Measurements from ENCODE around the gene SQSTM1. TPM values are rescaled to one million over a fixed set of nuclear protein-coding genes. Genes with fewer than 3 reads are reported as not detected.

SQSTM1 gene
- total RNA-seq, 1 experiment from 2014 or later: 1,203 TPM

DNA sequence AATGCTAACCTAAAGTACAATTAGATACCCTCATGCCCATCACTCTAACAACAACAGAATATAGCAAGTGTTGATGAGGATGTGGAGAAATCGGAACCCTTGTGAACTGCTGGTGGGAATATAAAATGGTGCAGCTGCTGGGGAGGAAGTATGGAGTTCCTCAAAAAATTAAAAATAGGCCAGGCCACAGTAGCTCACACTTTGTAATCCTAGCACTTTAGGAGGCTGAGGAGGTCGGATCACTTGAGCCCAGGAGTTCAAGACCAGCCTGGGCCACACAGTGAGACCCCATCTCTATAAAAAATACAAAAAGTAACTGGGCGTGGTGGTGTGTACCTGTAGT is 55.9 kb downstream of the SQSTM1 start:
- DNase-seq (ENCODE audit: low read depth): no peak
- in situ Hi-C loops (cut with HindIII; ENCODE audit: low pct_unique_long_range_greater_than_20kb, low sequenced_read_pairs): no loop called here

DNA sequence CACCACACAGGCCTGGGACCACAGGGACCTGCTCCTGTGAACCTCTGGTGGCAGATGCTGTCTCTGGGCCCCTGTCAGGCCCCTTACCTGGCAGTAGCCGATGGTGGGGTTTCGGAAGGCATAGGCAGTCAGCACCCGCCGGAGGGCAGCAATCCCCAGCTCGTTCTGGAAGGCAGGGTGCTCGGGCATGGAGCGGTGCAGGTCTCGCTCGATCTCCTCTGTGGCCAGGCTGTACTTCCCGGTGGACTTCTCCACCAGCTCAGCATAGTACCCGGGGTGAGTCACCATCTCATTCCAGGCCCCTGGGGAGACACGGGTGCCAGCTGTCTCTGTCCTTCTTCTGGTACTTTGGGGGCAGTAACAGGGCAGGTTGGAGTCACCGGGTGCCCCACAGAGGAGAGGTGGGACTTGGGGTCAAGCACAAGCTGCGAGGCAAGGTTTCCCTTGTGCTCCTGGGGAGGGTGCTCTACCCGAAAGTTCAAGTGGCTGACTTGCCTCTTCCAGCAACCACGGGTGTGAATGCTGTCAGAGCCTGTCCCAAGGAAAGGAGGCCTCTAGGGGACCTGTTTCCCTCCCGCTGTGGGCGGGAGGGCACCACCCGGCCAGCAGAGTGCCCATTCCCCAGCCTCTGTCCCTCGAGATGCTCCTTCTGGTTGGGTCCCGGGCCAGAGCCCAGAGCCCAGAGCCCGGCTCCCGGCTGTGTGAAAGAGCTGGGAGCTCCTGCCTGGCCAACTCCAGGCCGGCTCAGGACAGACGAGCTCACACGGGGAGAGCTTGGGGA is 57.7 kb downstream of the SQSTM1 start:
- in situ Hi-C loops (cut with HindIII; ENCODE audit: low pct_unique_long_range_greater_than_20kb, low sequenced_read_pairs): no loop called here
- DNase-seq (ENCODE audit: low read depth): no peak

DNA sequence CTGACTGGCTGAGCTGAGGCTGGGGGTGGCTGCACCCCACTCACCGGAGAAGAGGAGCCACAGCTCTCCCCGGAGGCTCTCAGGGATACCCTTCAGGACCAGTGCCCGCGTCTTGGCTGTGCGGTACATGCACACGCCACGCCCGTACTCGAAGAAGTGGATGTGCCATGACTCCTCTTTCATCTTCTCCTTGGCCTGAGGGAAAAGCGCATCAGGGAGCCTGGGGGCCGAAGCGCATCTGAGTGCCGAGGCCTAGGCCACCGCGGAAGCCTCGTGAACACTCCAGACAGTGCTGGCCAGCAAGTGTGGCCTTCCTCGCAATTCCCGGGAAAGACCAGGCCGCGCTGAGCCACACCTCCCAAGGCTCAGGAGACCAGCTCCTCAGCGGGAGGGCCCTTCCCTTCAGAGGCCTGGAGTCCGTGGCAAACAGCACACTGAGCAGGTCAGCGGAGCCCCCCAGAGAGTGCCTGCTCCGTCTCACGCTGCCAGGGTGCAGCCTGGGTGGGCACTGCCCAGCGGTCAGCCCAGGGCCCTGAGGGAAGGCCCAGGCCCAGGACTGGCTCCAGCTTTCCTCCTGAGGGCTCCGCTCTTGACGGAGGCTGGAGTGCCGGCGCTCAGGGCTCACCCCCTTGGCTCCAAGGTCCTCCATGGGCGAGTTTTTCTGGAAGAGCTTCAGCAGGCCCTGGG is 58.4 kb downstream of the SQSTM1 start:
- DNase-seq (ENCODE audit: low read depth): no peak
- in situ Hi-C loops (cut with HindIII; ENCODE audit: low pct_unique_long_range_greater_than_20kb, low sequenced_read_pairs): no loop called here

GRCh38 chr5:179879690-179880010 is 58.9 kb downstream of the SQSTM1 start:
- in situ Hi-C loops (cut with HindIII; ENCODE audit: low pct_unique_long_range_greater_than_20kb, low sequenced_read_pairs): no loop called here
- no peak for DNase-seq (ENCODE audit: low read depth)

GRCh38 chr5:179880066-179880650 is 59.5 kb downstream of the SQSTM1 start:
- in situ Hi-C loops (cut with HindIII; ENCODE audit: low pct_unique_long_range_greater_than_20kb, low sequenced_read_pairs): no loop called here

GRCh38 chr5:179880848-179881590 is 60.3 kb downstream of the SQSTM1 start:
- in situ Hi-C loops (cut with HindIII; ENCODE audit: low pct_unique_long_range_greater_than_20kb, low sequenced_read_pairs): no loop called here
- no peak for DNase-seq (ENCODE audit: low read depth)

More at GRCh38 chr5:179880066-179880650, 59.5 kb downstream of the SQSTM1 start:
- no peak for DNase-seq (ENCODE audit: low read depth)

DNA sequence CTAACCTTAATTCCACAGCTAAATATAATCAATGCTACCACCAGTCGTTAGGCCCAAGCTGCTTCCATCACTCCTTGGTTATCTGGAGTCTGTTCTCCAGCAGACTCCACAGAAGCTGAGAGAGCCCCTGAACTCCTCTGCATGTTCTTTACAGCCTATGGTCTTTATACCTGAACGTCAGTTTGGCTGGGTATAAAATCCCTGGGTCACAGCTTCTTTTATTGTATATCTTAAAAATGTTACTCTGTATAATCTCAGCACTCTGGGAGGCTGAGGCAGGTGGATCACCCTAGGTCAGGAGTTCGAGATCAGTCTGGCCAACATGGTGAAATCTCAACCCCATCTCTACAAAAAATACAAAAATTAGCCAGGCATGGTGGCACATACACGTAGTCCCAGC is 61.6 kb downstream of the SQSTM1 start:
- in situ Hi-C loops (cut with HindIII; ENCODE audit: low pct_unique_long_range_greater_than_20kb, low sequenced_read_pairs): no loop called here
- no peak for DNase-seq (ENCODE audit: low read depth)

- no peak for DNase-seq (ENCODE audit: low read depth)
- in situ Hi-C loops (cut with HindIII; ENCODE audit: low pct_unique_long_range_greater_than_20kb, low sequenced_read_pairs): no loop called here
These were observed 62.5 kb downstream of the SQSTM1 start for GRCh38 chr5:179883163-179883562.

GRCh38 chr5:179885491-179886090 is 64.9 kb downstream of the SQSTM1 start:
- in situ Hi-C loops (cut with HindIII; ENCODE audit: low pct_unique_long_range_greater_than_20kb, low sequenced_read_pairs): no loop called here
- DNase-seq (ENCODE audit: low read depth): no peak

DNA sequence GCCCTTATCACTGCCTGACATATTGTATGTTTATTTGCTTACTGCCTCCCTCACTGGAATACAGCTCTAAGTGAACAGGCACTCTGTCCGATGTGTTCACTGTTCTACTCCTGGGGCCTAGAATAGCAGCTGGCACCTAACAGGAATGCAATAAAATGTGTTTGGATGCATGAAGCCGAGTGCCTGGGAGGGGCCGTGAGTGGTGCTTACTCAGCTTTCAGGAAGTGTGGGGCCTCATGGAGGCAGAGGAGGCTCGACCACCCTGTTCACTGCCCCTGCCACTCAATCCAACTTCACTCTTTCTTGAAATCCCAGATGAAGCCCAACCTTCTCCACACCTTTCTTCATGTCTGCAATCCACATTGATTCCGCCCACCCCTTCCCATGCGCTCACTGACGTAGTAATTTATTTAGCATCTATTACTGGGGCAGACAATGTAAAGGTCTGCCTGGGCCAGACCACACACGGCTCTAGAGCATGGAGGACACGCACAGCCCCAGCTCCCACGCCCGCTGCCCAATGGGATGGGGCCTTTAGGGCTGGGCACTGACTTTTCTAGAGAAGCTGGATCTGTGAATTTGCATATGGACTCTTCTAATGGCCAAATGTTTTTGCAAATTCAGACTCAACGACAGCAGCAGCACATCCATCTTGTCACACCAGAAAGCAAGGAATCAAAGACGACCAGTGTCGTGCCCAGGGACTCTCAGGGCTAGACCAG is 65.6 kb downstream of the SQSTM1 start:
- no peak for DNase-seq (ENCODE audit: low read depth)
- in situ Hi-C loops (cut with HindIII; ENCODE audit: low pct_unique_long_range_greater_than_20kb, low sequenced_read_pairs): no loop called here

DNA sequence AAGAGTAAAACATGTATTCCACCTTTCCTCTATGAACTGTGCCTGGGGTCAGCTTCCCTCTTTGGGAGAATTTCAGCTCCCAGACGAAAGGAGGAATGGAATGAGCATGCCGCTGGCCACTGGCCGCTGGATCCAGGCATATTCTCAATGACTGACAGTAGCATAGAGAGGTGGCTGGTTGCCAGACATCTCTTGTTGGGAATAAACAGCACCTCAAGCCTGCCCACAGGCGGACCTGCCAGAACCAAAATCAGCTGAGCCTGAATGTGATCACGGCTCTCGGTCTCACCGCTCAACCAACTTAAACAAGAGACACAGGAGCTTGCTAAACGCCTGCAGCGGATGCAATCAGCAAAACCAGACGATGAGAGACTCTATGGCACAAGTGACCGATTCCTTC is 66.4 kb downstream of the SQSTM1 start:
- no peak for DNase-seq (ENCODE audit: low read depth)
- in situ Hi-C loops (cut with HindIII; ENCODE audit: low pct_unique_long_range_greater_than_20kb, low sequenced_read_pairs): no loop called here

Other genes with a start within 250 kb of the SQSTM1 start
- gene HNRNPH1, start 197.2 kb upstream of the SQSTM1 start, total RNA-seq (2014; rRNA removed; shearing (Covaris generic); ENCODE audit: low replicate concordance): 48.8 and 52.9 TPM in 2 replicates
- not detected in 2 replicates for gene CBY3, start 139.9 kb upstream of the SQSTM1 start, total RNA-seq (2014; rRNA removed; shearing (Covaris generic); ENCODE audit: low replicate concordance)
- 596 and 607 TPM in 2 replicates for gene CANX, start 121.9 kb upstream of the SQSTM1 start, total RNA-seq (2014; rRNA removed; shearing (Covaris generic); ENCODE audit: low replicate concordance)
- gene MAML1, start 88.1 kb upstream of the SQSTM1 start, total RNA-seq (2014; rRNA removed; shearing (Covaris generic); ENCODE audit: low replicate concordance): 5.2 and 13.4 TPM in 2 replicates
- gene LTC4S, start 26.9 kb upstream of the SQSTM1 start, total RNA-seq (2014; rRNA removed; shearing (Covaris generic); ENCODE audit: low replicate concordance): 1.3 TPM in 1 of 2 replicates, not detected in the other
- gene MGAT4B, start 14.0 kb upstream of the SQSTM1 start, total RNA-seq (2014; rRNA removed; shearing (Covaris generic); ENCODE audit: low replicate concordance): 656 and 666 TPM in 2 replicates
- gene MRNIP, start 37.9 kb downstream of the SQSTM1 start, total RNA-seq (2014; rRNA removed; shearing (Covaris generic); ENCODE audit: low replicate concordance): 35.9 and 54.8 TPM in 2 replicates
- 76.3 and 87.3 TPM in 2 replicates for gene TBC1D9B, start 87.0 kb downstream of the SQSTM1 start, total RNA-seq (2014; rRNA removed; shearing (Covaris generic); ENCODE audit: low replicate concordance)